Measurements from ENCODE around the gene EVC. TPM values are rescaled to one million over a fixed set of nuclear protein-coding genes. Genes with fewer than 3 reads are reported as not detected.
"Not testable (repeated sequence)": the region's sequence is repeated elsewhere in the genome, so short reads cannot be mapped to it uniquely, and the experiment has no call there.

Gene EVC
- total RNA-seq, 2 experiments from 2014 or later, result 2.2 to 4.0 TPM

DNA sequence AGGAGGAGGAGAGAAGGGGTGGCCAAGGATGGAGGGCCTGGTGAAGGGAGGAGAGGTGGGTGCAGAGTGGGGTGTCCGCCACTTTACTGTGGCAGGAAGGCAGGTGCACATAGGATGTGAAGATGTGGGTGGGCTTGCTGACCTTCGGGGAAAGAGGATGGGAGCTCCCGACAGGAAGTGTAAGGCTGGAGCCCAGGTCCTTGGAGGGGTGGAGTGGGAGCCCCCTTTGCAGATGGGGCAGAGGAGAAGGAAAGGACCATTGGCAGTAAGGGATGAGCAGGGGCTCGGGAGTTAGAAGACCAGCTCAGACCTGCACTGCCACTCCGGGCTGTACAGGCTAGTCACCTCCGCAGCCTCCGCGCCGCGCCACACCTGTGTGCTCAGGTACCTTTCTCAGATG is 89.5 kb downstream of the EVC start:
- CTCF ChIA-PET, result no interaction called here
- no peak overlapping the region for H3K27ac Mint-ChIP-seq
- DNase-seq, result no peak
- ATAC-seq, result no peak
- no peak overlapping the region for H3K4me3 Mint-ChIP-seq
- no peaks in the 10 kb centered on the region for H3K36me3 Mint-ChIP-seq
- H3K27me3 Mint-ChIP-seq, result no peaks in the 10 kb centered on the region
- H3K4me1 Mint-ChIP-seq, result no peaks in the 10 kb centered on the region
- H3K9me3 Mint-ChIP-seq (ENCODE audit: low read depth), result no peaks in the 10 kb centered on the region

GRCh38 chr4:5801696-5802095 is 90.7 kb downstream of the EVC start:
- Mint-ChIP-seq H3K27me3 (no peaks in the 10 kb centered on the region), H3K4me3 (no peak overlapping the region), H3K4me1 (no peaks in the 10 kb centered on the region), H3K9me3 (ENCODE audit: low read depth) (no peaks in the 10 kb centered on the region), H3K27ac (no peak overlapping the region), H3K36me3 (no peaks in the 10 kb centered on the region)
- no peak for DNase-seq
- CTCF ChIA-PET, result no interaction called here
- ATAC-seq, result no peak

DNA sequence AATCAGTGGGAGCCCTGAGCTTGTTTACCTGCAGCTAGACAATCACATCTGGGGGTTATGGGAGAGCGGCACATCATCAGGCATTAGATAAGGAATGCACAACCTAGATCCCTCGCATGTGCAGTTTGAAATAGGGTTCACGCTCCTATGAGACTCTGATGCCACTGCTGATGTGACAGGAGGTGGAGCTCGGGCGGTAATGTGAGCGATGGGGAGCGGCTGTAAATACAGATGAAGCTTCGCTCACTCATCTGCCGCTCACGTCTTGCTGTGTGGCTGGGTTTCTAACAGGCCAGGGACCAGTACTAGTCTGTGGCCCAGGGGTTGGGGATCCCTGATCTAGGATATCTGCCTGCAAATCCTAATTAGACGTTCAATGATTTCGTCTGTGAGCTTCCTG is 91.6 kb downstream of the EVC start:
- no peak overlapping the region for H3K27ac Mint-ChIP-seq
- H3K4me1 Mint-ChIP-seq, result no peaks in the 10 kb centered on the region
- H3K9me3 Mint-ChIP-seq (ENCODE audit: low read depth), result no peaks in the 10 kb centered on the region
- no peak for ATAC-seq
- no peak for DNase-seq
- no peaks in the 10 kb centered on the region for H3K27me3 Mint-ChIP-seq
- CTCF ChIA-PET, result no interaction called here
- H3K4me3 Mint-ChIP-seq, result no peak overlapping the region
- no peaks in the 10 kb centered on the region for H3K36me3 Mint-ChIP-seq

GRCh38 chr4:5804656-5805055 is 93.7 kb downstream of the EVC start:
- ATAC-seq (no peak), DNase-seq (no peak)
- H3K9me3 Mint-ChIP-seq (ENCODE audit: low read depth), result no peaks in the 10 kb centered on the region
- H3K4me3 Mint-ChIP-seq, result no peak overlapping the region
- no peak overlapping the region for H3K27ac Mint-ChIP-seq
- no peaks in the 10 kb centered on the region for H3K4me1 Mint-ChIP-seq
- H3K27me3 Mint-ChIP-seq, result no peaks in the 10 kb centered on the region
- H3K36me3 Mint-ChIP-seq, result no peaks in the 10 kb centered on the region
- CTCF ChIA-PET, result interaction anchor here (0.9 kb wide), 1 partner anchor 8 kb away, joined by 3 read pairs; no protein-coding TSS in a partner anchor

DNA sequence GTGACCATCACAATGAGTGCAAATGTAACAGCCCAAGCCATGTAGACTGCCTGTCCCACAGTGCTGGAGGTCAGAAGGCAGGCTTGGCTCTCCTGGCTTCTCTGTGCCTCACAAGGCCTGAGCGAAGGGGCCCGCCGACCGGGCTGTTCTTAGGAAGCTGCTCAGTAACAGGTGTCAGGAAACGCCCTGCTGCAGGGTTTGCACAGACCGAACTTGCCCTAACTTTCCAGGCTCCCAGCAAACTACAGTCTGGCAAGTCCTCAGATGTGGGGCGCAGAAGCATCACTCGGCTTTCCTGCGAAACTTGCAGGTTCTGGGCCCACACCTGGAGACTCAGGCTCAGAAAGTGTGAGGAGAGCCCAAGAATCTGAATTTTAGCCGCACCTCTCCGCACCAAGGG is 94.3 kb downstream of the EVC start:
- Mint-ChIP-seq H3K27me3 (no peaks in the 10 kb centered on the region), H3K4me1 (no peaks in the 10 kb centered on the region), H3K4me3 (no peak overlapping the region), H3K27ac (no peak overlapping the region), H3K36me3 (no peaks in the 10 kb centered on the region), H3K9me3 (ENCODE audit: low read depth) (no peaks in the 10 kb centered on the region)
- no peak for ATAC-seq
- CTCF ChIA-PET, result no interaction called here
- no peak for DNase-seq

DNA sequence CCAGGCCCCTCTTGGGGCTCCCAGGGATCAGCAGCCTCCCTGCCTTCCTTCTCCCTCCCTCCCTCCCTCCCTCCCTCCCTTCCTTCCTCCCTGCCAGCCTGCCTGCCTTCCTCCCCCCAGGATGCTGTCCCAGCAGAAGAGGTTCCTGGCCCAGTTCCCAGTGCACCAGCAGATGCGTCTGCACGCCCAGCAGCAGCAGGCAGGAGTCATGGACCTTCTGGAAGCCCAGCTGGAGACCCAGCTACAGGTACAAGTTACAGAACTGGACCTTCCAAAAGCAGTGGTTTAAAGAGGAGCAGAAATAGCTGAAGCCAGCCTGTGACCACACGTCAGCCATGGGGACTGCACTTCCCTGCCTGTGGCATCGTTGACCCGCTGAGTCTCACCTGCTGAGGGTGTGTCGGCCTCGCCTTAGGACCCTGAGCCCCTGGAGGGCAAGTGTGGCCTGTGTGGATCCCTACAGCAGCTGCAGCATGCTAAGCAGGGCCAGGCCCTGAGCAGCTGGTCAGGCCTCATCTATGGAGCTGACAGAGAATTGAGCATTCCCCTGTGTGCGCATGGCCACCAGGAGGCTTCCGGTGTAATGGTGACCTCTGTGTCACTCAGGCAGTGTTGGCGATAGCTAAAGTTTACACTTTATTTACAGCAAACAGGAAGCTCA is 97.2 kb downstream of the EVC start:
- Mint-ChIP-seq H3K36me3 (no peaks in the 10 kb centered on the region), H3K4me3 (no peak overlapping the region), H3K27me3 (no peaks in the 10 kb centered on the region), H3K9me3 (ENCODE audit: low read depth) (no peaks in the 10 kb centered on the region), H3K27ac (no peak overlapping the region), H3K4me1 (no peaks in the 10 kb centered on the region)
- no peak for DNase-seq
- no peak for ATAC-seq
- CTCF ChIA-PET, result no interaction called here

DNA sequence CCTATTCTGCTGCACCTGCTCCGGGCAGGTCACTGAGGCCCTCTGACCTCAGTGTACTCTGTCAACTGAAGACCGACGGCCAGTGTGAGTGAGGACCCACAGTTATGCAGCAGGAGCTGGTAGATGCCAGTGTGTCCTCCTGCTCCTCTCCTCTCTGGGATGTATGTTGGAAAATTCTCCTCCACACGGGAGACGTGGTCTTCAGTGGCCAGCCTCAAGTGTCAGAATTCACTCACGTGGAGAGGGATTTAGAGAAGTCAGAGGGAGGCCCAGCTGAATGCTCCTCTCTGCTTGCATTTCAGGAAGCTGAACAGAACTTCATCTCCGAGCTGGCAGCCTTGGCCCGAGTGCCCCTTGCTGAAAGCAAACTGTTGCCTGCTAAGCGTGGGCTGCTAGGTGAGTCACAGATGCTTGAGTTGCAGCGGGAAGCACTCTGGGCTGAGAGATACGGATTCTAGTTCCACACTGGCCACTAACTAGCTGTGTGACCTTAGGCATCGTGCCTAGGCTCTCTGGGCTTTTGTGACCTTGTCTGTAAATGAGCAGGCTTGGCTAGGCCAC is 98.3 kb downstream of the EVC start:
- no peaks in the 10 kb centered on the region for H3K4me1 Mint-ChIP-seq
- no peak overlapping the region for H3K27ac Mint-ChIP-seq
- DNase-seq, result no peak
- ATAC-seq, result no peak
- no peak overlapping the region for H3K4me3 Mint-ChIP-seq
- no peaks in the 10 kb centered on the region for H3K36me3 Mint-ChIP-seq
- H3K27me3 Mint-ChIP-seq, result no peaks in the 10 kb centered on the region
- H3K9me3 Mint-ChIP-seq (ENCODE audit: low read depth), result no peaks in the 10 kb centered on the region
- CTCF ChIA-PET, result no interaction called here

DNA sequence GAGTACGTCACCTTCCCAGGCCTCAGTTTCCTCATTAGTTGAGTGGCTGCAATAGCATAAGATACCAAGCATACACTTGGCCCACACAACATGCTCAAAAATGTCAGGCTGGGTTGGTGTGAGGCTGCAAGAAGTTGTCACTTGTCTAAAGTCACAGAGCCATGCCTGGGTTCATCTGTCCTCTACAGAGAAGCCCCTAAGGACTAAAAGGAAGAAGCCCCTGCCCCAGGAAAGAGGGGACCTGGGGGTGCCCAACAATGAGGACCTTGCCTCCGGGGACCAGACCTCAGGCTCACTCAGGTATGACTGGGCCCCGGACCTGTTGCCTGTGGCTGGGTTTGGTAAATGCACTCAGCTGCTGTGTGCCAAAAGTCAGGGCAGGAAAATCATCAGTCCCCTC is 99.2 kb downstream of the EVC start:
- Mint-ChIP-seq H3K4me1 (no peaks in the 10 kb centered on the region), H3K36me3 (no peaks in the 10 kb centered on the region), H3K9me3 (ENCODE audit: low read depth) (no peaks in the 10 kb centered on the region), H3K27ac (no peak overlapping the region), H3K27me3 (no peaks in the 10 kb centered on the region), H3K4me3 (no peak overlapping the region)
- ATAC-seq (no peak), DNase-seq (no peak)
- CTCF ChIA-PET, result no interaction called here

GRCh38 chr4:5810770-5811430 is 99.9 kb downstream of the EVC start:
- Mint-ChIP-seq H3K27ac (no peak overlapping the region), H3K9me3 (ENCODE audit: low read depth) (no peaks in the 10 kb centered on the region), H3K4me1 (no peaks in the 10 kb centered on the region), H3K36me3 (no peaks in the 10 kb centered on the region), H3K4me3 (no peak overlapping the region), H3K27me3 (no peaks in the 10 kb centered on the region)
- ATAC-seq, result no peak
- no peak for DNase-seq
- CTCF ChIA-PET, result no interaction called here

DNA sequence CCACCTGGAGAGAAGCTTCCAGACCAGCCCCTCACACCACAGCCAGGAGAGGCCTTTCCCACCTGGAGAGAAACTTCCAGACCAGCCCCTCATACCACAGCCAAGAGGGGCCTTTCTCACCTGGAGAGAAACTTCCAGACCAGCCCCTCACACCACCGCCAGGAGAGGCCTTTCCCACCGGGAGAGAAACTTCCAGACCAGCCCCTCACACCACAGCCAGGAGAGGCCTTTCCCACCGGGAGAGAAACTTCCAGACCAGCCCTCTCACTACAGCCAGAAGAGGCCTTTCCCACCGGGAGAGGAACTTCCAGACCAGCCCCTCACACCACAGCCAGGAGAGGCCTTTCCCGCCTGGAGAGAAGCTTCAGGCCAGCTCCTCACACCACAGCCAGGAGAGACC is 101.1 kb downstream of the EVC start:
- not testable (repeated sequence) for DNase-seq; H3K4me1 Mint-ChIP-seq; H3K27me3 Mint-ChIP-seq; H3K4me3 Mint-ChIP-seq; H3K27ac Mint-ChIP-seq; ATAC-seq; H3K36me3 Mint-ChIP-seq; H3K9me3 Mint-ChIP-seq (ENCODE audit: low read depth)
- CTCF ChIA-PET, result interaction anchor here (0.8 to 1.5 kb wide), 3 partner anchors 8 to 17 kb away, joined by 3 to 9 read pairs (median 4); no protein-coding TSS in a partner anchor

DNA sequence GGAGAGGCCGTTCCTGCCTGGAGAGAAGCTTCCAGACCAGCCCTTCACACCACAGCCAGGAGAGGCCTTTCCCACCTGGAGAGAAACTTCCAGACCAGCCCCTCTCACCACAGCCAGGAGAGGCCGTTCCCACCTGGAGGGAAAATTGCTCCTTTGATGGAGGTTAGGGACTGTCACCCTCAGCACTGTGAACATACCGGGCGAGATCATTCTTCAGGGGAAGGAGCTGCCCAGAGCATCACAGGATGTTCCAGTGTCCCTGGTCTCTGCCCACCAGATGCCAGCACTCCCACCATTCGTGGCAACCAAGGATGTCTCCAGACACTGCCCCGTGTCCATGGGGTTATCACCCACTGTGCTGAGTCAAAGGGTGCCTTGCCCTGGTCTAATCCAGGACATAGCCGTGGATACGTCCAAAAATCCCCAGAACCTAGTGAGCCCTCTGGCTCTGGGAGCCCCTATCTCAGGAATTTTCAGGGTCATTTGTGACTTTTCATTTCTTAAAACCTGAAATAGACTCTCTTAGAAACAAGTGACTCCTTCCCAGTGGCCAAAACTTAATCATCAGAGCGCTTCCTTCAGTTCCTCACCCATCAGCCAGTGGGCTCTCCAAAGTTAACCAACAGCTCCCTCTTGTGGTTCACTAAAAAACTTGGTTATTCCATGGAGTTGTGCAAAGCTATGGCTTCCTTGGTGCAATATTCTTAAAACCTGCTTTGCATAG is 101.7 kb downstream of the EVC start:
- Mint-ChIP-seq H3K9me3 (ENCODE audit: low read depth) (no peaks in the 10 kb centered on the region), H3K4me1 (no peaks in the 10 kb centered on the region), H3K27me3 (no peaks in the 10 kb centered on the region), H3K4me3 (no peak overlapping the region), H3K27ac (no peak overlapping the region), H3K36me3 (no peaks in the 10 kb centered on the region)
- CTCF ChIA-PET, result interaction anchor here (0.6 to 1.5 kb wide), 5 partner anchors 8 to 1990 kb away, joined by 3 to 9 read pairs (median 4); no protein-coding TSS in a partner anchor
- ATAC-seq (peak; percentile 42), DNase-seq (no peak)

GRCh38 chr4:5813882-5814255 is 102.9 kb downstream of the EVC start:
- CTCF ChIA-PET, result no interaction called here
- no peak overlapping the region for H3K4me3 Mint-ChIP-seq

GRCh38 chr4:5814421-5814820 is 103.4 kb downstream of the EVC start:
- Mint-ChIP-seq H3K4me1 (no peaks in the 10 kb centered on the region), H3K27ac (no peak overlapping the region), H3K27me3 (no peaks in the 10 kb centered on the region), H3K36me3 (no peaks in the 10 kb centered on the region), H3K9me3 (ENCODE audit: low read depth) (no peaks in the 10 kb centered on the region), H3K4me3 (no peak overlapping the region)
- ATAC-seq, result no peak
- CTCF ChIA-PET, result no interaction called here
- DNase-seq, result no peak

More at GRCh38 chr4:5813882-5814255, 102.9 kb downstream of the EVC start:
- ATAC-seq, result no peak
- Mint-ChIP-seq H3K36me3 (no peaks in the 10 kb centered on the region), H3K27ac (no peak overlapping the region), H3K4me1 (no peaks in the 10 kb centered on the region), H3K9me3 (ENCODE audit: low read depth) (no peaks in the 10 kb centered on the region), H3K27me3 (no peaks in the 10 kb centered on the region)
- DNase-seq, result no peak

DNA sequence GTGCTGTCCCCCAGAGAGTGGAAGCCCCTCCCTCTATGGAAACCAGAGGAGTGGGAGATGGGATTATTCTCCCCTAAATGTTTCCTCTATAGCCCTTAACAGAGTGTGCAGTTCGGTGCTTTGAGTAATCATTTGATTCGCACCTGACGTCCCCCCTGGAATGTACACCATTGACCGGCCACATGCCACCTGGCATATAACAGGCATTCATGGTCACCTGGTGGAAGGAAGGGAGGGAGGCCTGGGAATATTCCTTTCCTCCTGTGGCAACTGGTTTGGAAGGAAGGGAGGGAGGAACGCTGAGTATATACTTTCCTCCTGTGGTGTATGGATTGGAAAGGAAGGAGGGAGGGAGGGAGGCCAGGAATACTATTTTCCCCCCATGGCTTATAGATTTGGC is 104.6 kb downstream of the EVC start:
- CTCF ChIA-PET, result no interaction called here
- no peaks in the 10 kb centered on the region for H3K4me1 Mint-ChIP-seq
- H3K4me3 Mint-ChIP-seq, result no peak overlapping the region
- H3K9me3 Mint-ChIP-seq (ENCODE audit: low read depth), result no peaks in the 10 kb centered on the region
- H3K27me3 Mint-ChIP-seq, result no peaks in the 10 kb centered on the region
- no peak for DNase-seq
- H3K27ac Mint-ChIP-seq, result no peak overlapping the region
- no peak for ATAC-seq
- no peaks in the 10 kb centered on the region for H3K36me3 Mint-ChIP-seq

Data from activated CD8-positive, alpha-beta memory T cell treated with anti-CD3 and anti-CD28 coated beads, Interleukin-2, amount 10 ng/mL, durations not matched to agents 7 days and 5 days (primary cell).